Ectodermal cell (in vitro differentiated cells): Measurements from ENCODE around the gene MROH7. TPM values are rescaled to one million over a fixed set of nuclear protein-coding genes. Genes with fewer than 3 reads are reported as not detected.

ENCODE experiments used
- H3K27ac ChIP-seq: 2 replicates; pipeline ENCODE4 v1.7.0; 2013; ENCODE audit warnings: mild to moderate bottlenecking, low read depth, low read length; ENCODE audit not compliant: insufficient read depth, poor library complexity, severe bottlenecking
- H3K27me3 ChIP-seq: 2 replicates; pipeline ENCODE4 v1.7.0; 2013; ENCODE audit warnings: mild to moderate bottlenecking, low read length; ENCODE audit not compliant: insufficient read depth, control insufficient read depth, poor library complexity, severe bottlenecking
- H3K36me3 ChIP-seq: one replicate; pipeline ENCODE4 v1.7.0; 2013; ENCODE audit warnings: low read length; ENCODE audit not compliant: control insufficient read depth, insufficient read depth
- H3K4me1 ChIP-seq: one replicate; pipeline ENCODE4 v1.7.0; 2013; ENCODE audit warnings: low read length; ENCODE audit not compliant: control insufficient read depth, insufficient read depth
- H3K4me3 ChIP-seq: 2 replicates; pipeline ENCODE4 v1.7.0; 2013; ENCODE audit warnings: low read depth, low read length, control low read depth; ENCODE audit not compliant: insufficient read depth
- H3K9me3 ChIP-seq: 2 replicates; pipeline ENCODE4 v1.7.0; 2013; ENCODE audit warnings: mild to moderate bottlenecking, low read length, moderate library complexity; ENCODE audit not compliant: control insufficient read depth
- WGBS, 2 experiments: methylation state at CpG; one replicate each; pipeline ENCODE4 v1.1.7; 2013; ENCODE audit warnings: missing lambda C conversion rate in 2 of 2; 5-methylcytosine and 5-hydroxymethylcytosine counted together
- polyA plus RNA-seq, 4 experiments: library from polyadenylated mRNA; stranded (reverse); fragments of 50-300 nt; gene quantifications; one replicate each; pipeline ENCODE4 v1.2.3, GENCODE V29; 2013

MROH7 gene
- 0.43 TPM for polyA plus RNA-seq (2013, experiment 1 of 4)
- polyA plus RNA-seq (2013, experiment 2 of 4), result 0.30 TPM
- polyA plus RNA-seq (2013, experiment 3 of 4), result 0.27 TPM
- polyA plus RNA-seq (2013, experiment 4 of 4), result 0.49 TPM

DNA sequence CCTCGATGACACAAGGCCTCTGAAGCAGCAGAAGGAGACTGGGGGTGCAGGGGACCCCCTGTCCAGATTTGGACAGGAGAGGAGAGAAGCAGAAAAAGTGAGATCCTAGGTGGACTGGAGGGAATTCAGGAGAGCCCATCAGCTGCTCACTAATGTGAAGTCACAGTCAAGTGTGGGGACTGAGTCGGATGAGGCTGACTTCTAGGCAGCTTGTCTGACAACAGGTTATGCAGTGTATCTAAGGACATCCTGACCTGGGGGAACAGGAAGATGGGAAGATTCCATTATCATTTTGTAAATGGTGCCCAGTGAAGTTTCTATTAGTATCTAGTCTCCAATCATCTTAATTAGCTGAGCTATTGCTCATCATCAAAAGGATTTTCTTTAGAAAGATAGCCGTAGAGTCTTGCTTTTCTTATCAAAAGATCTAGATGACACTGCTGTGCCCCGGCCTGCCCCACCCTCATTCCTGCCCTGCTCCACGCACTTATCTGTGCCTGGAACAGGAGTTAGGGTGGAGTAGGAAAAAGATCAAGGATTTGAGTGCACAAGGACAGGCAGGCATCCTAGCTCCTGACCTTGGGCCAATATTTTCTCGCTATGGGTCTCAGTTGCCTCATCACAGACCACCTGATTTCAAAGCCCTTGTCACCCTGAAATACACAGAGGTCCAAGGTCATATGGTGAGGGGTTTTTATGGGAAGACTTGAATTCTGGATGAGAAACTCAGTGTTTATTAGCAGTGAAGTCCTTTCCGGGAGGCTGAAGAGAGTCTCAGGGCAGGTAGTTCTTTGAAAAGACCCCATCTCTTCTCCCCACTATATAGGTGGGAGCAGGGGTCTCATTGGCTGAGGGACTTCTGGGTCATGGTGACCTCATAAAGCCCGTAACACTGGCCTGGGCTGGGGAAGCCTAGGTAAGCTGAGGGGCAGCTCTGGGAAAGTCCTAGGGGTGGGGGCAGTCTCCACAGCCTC, at the start of gene MROH7:
Gene MROH7, plus strand, starts transcription at position 924 of the 974 bp plus-strand sequence. CDS start 11,141 bp downstream, outside the sequence.
- Histone ChIP-seq H3K4me3 (no peak within 1 kb of the TSS), H3K4me1 (no peaks in the 10 kb centered on the region), H3K36me3 (no peaks in the 10 kb centered on the region), H3K27ac (no peak within 1 kb of the TSS), H3K27me3 (no peaks in the 10 kb centered on the region), H3K9me3 (no peaks in the 10 kb centered on the region)
- WGBS, 2 experiments, result 94 to 95% methylated on average over 8 of the region's 8 CpGs

DNA sequence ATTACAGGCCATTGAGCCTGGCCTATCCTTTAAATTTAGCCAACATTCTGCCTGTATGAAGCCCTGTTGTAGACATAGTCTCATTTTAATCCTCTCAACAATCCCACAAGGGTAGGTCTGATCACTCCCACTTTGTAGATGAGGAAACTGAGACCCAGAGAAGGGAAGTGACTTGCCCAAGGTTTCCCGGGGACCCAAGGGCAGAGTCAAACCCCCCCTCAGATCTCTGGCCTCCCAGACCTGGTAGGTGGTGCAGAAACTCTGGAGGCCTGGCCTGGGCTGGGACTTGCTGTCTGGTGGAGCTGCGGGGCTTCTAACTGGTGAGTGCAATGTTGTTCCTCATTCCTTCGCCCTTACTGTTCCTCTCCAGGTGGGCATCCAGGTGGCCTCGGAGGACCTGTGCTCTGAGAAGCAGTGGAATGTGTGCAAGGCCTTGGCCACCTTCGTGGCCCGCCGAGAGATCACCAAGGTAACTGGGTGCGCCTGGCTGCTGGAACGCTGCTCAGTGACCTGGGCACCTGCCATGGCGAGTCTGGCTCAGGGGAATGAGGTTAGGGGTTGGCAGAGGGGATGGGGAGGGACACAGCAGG, 47.9 kb upstream of the MROH7 start:
- no peaks in the 10 kb centered on the region for H3K27me3 ChIP-seq
- WGBS, 2 experiments, result 93 to 94% methylated on average over 10 of the region's 10 CpGs
- H3K27ac ChIP-seq, result no peak overlapping the region
- H3K4me3 ChIP-seq, result no peak overlapping the region
- H3K4me1 ChIP-seq, result no peaks in the 10 kb centered on the region
- H3K9me3 ChIP-seq, result no peaks in the 10 kb centered on the region
- no peaks in the 10 kb centered on the region for H3K36me3 ChIP-seq

DNA sequence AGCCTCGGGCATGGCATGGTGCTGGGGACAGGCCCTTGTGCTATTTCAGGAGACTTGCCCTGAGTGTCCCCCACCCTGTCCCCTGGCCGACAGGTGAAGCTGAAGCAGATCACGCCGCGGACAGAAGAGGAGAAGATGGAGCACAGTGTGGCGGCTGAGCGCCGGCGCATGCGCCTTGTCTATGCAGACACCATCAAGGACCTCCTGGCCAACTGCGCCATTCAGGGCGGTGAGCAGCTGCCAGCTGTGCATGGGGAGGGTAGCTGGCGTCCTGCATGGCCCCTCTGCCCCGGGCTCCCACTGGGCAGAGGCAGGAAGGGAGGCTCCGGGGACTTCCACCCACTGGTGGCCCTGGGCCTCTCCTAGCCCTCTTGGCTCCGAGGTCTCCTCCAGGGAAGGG, 47.1 kb upstream of the MROH7 start:
- 94 to 96% methylated on average over 16 of the region's 16 CpGs for WGBS, 2 experiments
- no peaks in the 10 kb centered on the region for H3K36me3 ChIP-seq
- no peaks in the 10 kb centered on the region for H3K27me3 ChIP-seq
- no peaks in the 10 kb centered on the region for H3K4me1 ChIP-seq
- no peak overlapping the region for H3K27ac ChIP-seq
- no peak overlapping the region for H3K4me3 ChIP-seq
- no peaks in the 10 kb centered on the region for H3K9me3 ChIP-seq

DNA sequence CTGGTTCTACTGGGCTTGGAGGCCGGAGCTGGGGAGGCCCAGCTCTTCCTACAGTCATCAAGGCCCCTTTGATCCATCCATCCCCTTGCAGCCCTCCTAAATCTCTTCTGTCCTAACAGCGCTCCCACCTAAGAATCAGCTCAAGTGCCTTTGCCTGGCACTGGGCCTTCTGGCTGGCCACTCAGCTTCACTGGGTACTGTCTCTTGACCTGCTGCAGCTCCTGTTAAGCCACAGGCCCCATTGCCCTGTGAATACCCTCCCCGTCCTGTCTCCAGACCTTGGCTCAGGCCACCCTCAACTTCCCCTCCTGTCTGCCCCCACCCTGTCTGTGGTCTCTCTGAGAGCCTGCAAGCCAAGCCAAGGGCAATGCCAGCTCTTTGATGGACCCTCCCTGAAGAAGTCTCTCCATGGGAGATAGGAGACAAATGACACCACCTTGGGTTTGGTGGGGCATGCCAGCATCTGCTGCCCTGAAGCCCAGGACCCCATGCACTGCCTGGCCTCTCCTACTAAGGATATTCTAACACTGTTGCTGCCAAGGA, 45.6 kb upstream of the MROH7 start:
- no peak overlapping the region for H3K27ac ChIP-seq
- 89 to 93% methylated on average over 3 of the region's 3 CpGs for WGBS, 2 experiments
- no peaks in the 10 kb centered on the region for H3K36me3 ChIP-seq
- no peaks in the 10 kb centered on the region for H3K9me3 ChIP-seq
- no peak overlapping the region for H3K4me3 ChIP-seq
- H3K4me1 ChIP-seq, result no peaks in the 10 kb centered on the region
- no peaks in the 10 kb centered on the region for H3K27me3 ChIP-seq

DNA sequence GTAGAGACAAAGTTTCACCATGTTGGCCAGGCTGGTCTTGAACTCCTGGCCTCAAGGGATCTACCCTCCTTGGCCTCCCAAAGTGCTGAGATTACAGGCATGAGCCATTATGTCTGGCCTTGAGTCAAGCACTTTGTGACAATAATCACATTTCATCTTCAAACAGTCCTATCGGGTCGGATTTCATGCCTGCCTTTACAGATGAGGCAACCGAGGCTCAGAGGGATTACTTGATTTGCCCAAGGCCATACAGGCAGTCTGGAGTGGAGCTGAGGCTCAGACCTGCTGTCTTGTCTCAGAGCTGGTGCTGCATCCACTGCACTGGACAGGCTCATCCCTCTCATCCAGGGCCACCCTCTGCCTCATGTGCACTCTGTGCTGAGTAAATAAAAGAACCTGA, 44.8 kb upstream of the MROH7 start:
- 92 to 94% methylated on average over 3 of the region's 3 CpGs for WGBS, 2 experiments
- Histone ChIP-seq H3K9me3 (no peaks in the 10 kb centered on the region), H3K27me3 (no peaks in the 10 kb centered on the region), H3K36me3 (no peaks in the 10 kb centered on the region), H3K4me3 (no peak overlapping the region), H3K4me1 (no peaks in the 10 kb centered on the region), H3K27ac (no peak overlapping the region)

DNA sequence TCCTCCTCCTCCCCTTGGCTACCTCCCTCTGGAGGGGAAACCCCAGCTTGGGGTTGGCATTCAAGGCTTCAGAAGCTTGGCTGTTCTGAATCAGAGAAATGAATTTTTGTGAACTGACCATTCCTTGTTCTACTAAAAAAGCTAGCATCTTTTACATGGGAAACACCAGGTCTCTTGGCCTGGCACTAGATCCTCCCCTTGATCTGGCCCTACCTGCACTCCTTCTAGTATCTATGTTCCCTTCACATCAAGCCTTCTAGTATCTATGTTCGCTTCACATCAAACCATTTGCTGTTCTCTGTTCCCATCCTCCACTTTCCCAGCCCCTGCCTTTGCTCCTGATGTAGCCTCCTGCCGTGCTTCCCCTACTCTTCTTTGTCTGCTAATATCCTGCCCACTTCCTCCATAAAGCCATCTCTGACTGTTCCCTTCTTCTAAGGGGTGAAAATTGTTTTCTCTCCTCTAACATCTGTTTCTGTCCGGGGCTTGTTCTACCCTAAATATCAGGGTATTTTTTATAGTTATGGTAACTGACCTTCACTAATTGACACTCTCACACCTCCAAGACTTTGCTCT, 44.0 kb upstream of the MROH7 start:
- Histone ChIP-seq H3K27ac (no peak overlapping the region), H3K27me3 (no peaks in the 10 kb centered on the region), H3K36me3 (no peaks in the 10 kb centered on the region), H3K4me1 (no peaks in the 10 kb centered on the region), H3K4me3 (no peak overlapping the region), H3K9me3 (no peaks in the 10 kb centered on the region)
- 66 to 71% methylated on average over 2 to 3 of the region's 3 CpGs for WGBS, 2 experiments

DNA sequence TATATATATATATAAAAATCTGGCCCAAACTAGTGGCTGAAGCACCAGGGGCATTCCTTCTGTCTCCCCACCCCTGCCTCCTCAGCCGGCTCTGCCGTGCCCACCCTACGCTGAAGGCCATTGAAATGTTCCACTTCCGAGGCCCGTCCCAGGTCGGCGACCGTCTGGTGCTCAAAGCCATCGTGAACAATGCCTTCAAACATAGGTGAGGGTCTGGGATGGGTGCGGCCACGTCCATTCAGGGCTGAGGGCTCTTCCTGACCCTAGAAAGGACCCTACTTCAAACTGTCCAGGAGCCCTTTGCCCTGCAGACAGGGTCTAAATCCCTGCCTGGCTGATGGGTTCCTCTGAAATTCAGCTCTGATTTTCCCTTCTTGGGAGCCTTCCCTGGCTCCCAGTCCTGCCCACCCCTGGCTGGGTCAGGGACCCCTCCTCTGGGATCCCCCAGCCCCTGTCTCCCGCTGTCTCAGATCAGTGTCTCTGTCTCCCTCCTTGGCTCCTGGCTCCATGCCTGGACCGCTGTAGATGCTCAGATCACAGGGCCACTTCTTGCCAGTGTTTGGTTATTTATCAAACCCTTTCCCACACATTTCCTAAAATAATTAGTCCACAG, 42.3 kb upstream of the MROH7 start:
- Histone ChIP-seq H3K36me3 (no peaks in the 10 kb centered on the region), H3K4me1 (no peaks in the 10 kb centered on the region), H3K9me3 (no peaks in the 10 kb centered on the region), H3K27ac (no peak overlapping the region), H3K27me3 (no peaks in the 10 kb centered on the region), H3K4me3 (no peak overlapping the region)
- WGBS, 2 experiments, result 93 to 95% methylated on average over 13 of the region's 13 CpGs

DNA sequence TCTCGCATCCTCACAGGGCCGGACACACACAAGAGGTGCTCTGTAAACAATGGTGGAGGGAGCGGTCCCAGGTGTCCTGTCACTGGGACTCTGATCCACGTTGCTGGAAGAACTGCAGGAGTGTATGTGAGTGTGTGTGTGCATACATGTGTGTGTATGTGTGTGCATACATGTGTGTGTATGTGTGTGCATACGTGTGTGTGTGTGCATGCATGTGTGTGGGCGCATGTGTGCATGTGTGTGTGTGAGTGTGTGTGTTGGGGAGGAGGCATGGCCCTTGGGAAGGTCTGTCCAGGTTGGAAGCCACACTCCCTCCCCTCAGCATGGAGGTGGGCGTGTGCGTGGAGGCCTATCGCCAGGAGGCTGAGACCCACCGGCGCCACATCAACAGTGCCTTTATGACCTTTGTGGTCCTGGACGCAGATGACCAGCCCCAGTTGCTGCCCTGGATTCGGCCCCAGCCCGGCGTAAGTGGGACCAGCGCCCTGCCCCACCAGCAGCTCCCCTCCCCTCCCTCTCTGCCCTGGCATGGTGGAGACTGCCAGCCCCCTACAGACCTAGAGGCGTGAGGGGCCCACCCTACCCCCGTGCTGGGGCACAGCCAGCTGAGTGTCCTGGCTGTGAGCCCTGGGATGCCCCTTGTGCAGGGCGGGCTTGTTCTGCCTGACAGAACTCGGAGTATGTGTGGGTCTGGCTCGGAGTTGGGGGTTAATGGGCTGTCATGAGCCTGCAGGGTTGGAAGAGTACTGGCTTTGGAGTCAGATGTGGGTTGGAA, 40.5 kb upstream of the MROH7 start:
- Histone ChIP-seq H3K4me3 (no peak overlapping the region), H3K27ac (no peak overlapping the region), H3K9me3 (no peaks in the 10 kb centered on the region), H3K36me3 (no peaks in the 10 kb centered on the region), H3K27me3 (no peaks in the 10 kb centered on the region), H3K4me1 (no peaks in the 10 kb centered on the region)
- 91 to 94% methylated on average over 21 of the region's 21 CpGs for WGBS, 2 experiments

DNA sequence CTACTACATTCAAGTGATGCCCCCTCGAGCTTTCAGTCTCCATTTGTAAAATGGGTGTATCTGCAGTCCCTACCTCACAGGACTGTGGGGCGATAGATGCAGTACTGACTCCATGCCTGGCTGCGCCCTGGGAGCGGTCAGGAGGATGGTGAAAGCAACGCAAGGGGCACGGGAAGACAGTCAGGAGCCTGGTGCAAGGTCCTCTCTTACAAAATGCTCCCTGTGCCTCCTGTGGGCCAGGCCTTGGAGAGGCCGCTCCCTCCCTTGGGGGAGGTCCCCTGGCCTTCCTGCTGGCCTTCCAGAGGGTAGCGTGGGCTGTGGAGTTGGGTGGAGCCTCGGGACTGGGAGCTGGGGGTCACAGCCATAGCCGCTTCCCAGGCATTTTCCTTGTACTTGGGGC, 39.9 kb upstream of the MROH7 start:
- WGBS, 2 experiments, result 91 to 93% methylated on average over 10 of the region's 10 CpGs
- Histone ChIP-seq H3K4me3 (no peak overlapping the region), H3K27me3 (no peaks in the 10 kb centered on the region), H3K9me3 (no peaks in the 10 kb centered on the region), H3K36me3 (no peaks in the 10 kb centered on the region), H3K4me1 (no peaks in the 10 kb centered on the region), H3K27ac (no peak overlapping the region)
